Breast epithelium (tissue), 3 donors: ENCODE measurements around the gene PLSCR1.

ENCODE experiments used
- CTCF ChIP-seq, 3 donors: fragments of 450-650 bp; IDR thresholded peaks; one replicate each; pipeline ENCODE4 v1.5.1; 2016 to 2017; ENCODE audit warnings: antibody characterized with exemption in 3 of 3, mild to moderate bottlenecking in 3 of 3, moderate library complexity in 3 of 3
- POLR2A ChIP-seq: fragments of 450-650 bp; IDR thresholded peaks from one replicate; pipeline ENCODE4 v1.6.1; 2016; ENCODE audit warnings: antibody characterized with exemption, mild to moderate bottlenecking, moderate library complexity
- POLR2AphosphoS5 ChIP-seq, 3 donors: sonication (generic); formaldehyde crosslinking; IDR thresholded peaks; one replicate each; pipeline ENCODE4 v1.6.1; 2017; ENCODE audit warnings: antibody characterized with exemption in 3 of 3

DNA sequence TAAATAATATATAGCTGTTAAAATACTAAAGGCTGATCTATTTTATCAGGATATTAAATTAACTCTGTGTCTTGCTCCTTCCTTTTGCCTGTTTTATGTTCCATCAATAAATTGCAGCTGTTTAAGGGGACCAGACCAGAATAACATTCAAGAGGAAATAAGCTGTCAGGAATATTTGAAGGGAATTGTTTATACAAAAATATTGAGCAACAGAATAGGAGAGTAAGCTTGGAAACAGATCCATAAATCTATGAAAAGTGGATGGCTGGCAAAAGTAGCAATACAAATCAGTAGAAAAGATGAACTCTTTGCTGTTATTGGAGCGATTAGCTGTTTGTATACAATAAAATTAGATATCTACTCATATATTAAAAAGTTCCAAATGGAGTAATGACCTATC is 38.9 kb downstream of the PLSCR1 start:
- TF ChIP-seq CTCF (IDR thresholded peaks at IDR 0.05) (no peak), POLR2AphosphoS5 (IDR thresholded peaks at IDR 0.05) (no peak), POLR2A (no peak)
